Left lung (tissue), 10 donors: ENCODE results near the gene TOP1. TPM values are rescaled to one million over a fixed set of nuclear protein-coding genes. Genes with fewer than 3 reads are reported as not detected.

Source experiments
- ATAC-seq: fragments of 200-7000 bp; cut with Tn5 transposase; one replicate; pipeline ENCODE4 v1.9.1; 2020; ENCODE audit warnings: moderate library complexity
- DNase-seq, 4 donors: peaks; one replicate each; pipeline ENCODE4 v3.0.0-alpha.2; 2013 to 2020
- H3K27ac ChIP-seq, 2 donors: fragments of 200-600 bp; sonication (generic) in 1 of 2; one replicate each; pipeline versions ENCODE4 v1.5.0 to v1.8.0; 2020 to 2021
- H3K27me3 ChIP-seq, 2 donors: fragments of 200-600 bp; sonication (generic) in 1 of 2; one replicate each; pipeline versions ENCODE4 v1.5.0 to v1.8.0; 2020 to 2021
- H3K36me3 ChIP-seq, 2 donors: fragments of 200-600 bp; sonication (generic) in 1 of 2; one replicate each; pipeline versions ENCODE4 v1.5.0 to v1.8.0; 2020 to 2021
- H3K4me1 ChIP-seq, 2 donors: fragments of 200-600 bp; one replicate each; pipeline ENCODE4 v1.8.0; 2021
- H3K4me3 ChIP-seq, 2 donors: fragments of 200-600 bp; sonication (generic) in 1 of 2; one replicate each; pipeline versions ENCODE4 v1.5.0 to v1.8.0; 2020 to 2021; ENCODE audit warnings: mild to moderate bottlenecking in 1 of 2
- H3K9me3 ChIP-seq, 2 donors: fragments of 200-600 bp; sonication (generic) in 1 of 2; one replicate each; pipeline versions ENCODE4 v1.5.0 to v1.8.0; 2020 to 2021
- CTCF ChIP-seq, 2 donors: fragments of 200-600 bp; sonication (generic) in 1 of 2; IDR thresholded peaks; one replicate each; pipeline versions ENCODE4 v1.5.0 to v1.8.0; 2021; ENCODE audit warnings: antibody characterized with exemption in 2 of 2
- intact Hi-C, 2 donors: fragments of 100-400 bp; cut with DNase I; formaldehyde crosslinking; loops; one replicate each; pipeline versions ENCODE4 v1.11.2 to v1.14.2; 2022
- polyA plus RNA-seq, 6 donors: library from polyadenylated mRNA; unstranded; fragments of 120-200 nt; gene quantifications; one replicate each; pipeline ENCODE4 v1.2.1, GENCODE V29; 2013; ENCODE audit not compliant: insufficient read length in 6 of 6
- total RNA-seq, 2 donors: library from RNA; stranded (reverse); fragmentation: NEBNext Ultra II Directional; extraction: Animal tissue kit (Norgen Biotek cat#: 25700); gene quantifications; one replicate each; pipeline ENCODE4 v1.2.1, GENCODE V29; 2021
- donor health status: DM: no; HTN: yes; CAD: no.
- donor health status: DM: no; HTN: no; CAD: no.

The TOP1 gene
- total and polyA plus RNA-seq, 8 donors: 68.0 to 99.3 (median 95.5) TPM

GRCh38 chr20:41047279-41047974, 18.8 kb downstream of the TOP1 start:
- no peaks in the 10 kb centered on the region for H3K27me3 ChIP-seq
- no peaks in the 10 kb centered on the region for H3K36me3 ChIP-seq
- peak overlapping the region; percentile 33 to 71 for H3K27ac ChIP-seq
- no peaks in the 10 kb centered on the region for H3K9me3 ChIP-seq
- H3K4me1 ChIP-seq: peaks cover 61 to 84% of the 10 kb centered on the region in 2 donors
- no peak for DNase-seq
- intact Hi-C loops: no loop called here
- no peak for TF ChIP-seq CTCF (IDR thresholded peaks at IDR 0.05)
- H3K4me3 ChIP-seq: peak overlapping the region in 1 of 2 donors; percentile 13
- ATAC-seq: peak; percentile 34

GRCh38 chr20:41047975-41048305, 19.3 kb downstream of the TOP1 start:
- Histone ChIP-seq H3K27me3 (no peaks in the 10 kb centered on the region), H3K4me1 (peaks cover 66 to 84% of the 10 kb centered on the region in 2 donors), H3K36me3 (no peaks in the 10 kb centered on the region), H3K27ac (peak overlapping the region; percentile 33 to 71), H3K4me3 (peak overlapping the region in 1 of 2 donors; percentile 13), H3K9me3 (no peaks in the 10 kb centered on the region)
- ATAC-seq: peak; percentile 53
- no peak for TF ChIP-seq CTCF (IDR thresholded peaks at IDR 0.05)
- no peak for DNase-seq
- intact Hi-C loops: no loop called here

GRCh38 chr20:41048461-41049301, 20.1 kb downstream of the TOP1 start:
- H3K27ac ChIP-seq: peak overlapping the region; percentile 33 to 71
- peaks cover 73 to 84% of the 10 kb centered on the region in 2 donors for H3K4me1 ChIP-seq
- H3K4me3 ChIP-seq: peak overlapping the region in 1 of 2 donors; percentile 13
- intact Hi-C loops: no loop called here
- no peak for ATAC-seq
- TF ChIP-seq CTCF (IDR thresholded peaks at IDR 0.05): no peak
- no peaks in the 10 kb centered on the region for H3K36me3 ChIP-seq
- H3K27me3 ChIP-seq: no peaks in the 10 kb centered on the region
- no peak for DNase-seq
- H3K9me3 ChIP-seq: no peaks in the 10 kb centered on the region

GRCh38 chr20:41049451-41049850, 20.8 kb downstream of the TOP1 start:
- Histone ChIP-seq H3K9me3 (no peaks in the 10 kb centered on the region), H3K4me1 (peaks cover 76 to 92% of the 10 kb centered on the region in 2 donors), H3K27ac (peak overlapping the region in 1 of 2 donors; percentile 71), H3K4me3 (no peak overlapping the region), H3K27me3 (no peaks in the 10 kb centered on the region), H3K36me3 (no peaks in the 10 kb centered on the region)
- ATAC-seq: peak; percentile 12
- intact Hi-C loops: no loop called here
- DNase-seq: no peak
- no peak for TF ChIP-seq CTCF (IDR thresholded peaks at IDR 0.05)

GRCh38 chr20:41050361-41051008, 21.9 kb downstream of the TOP1 start:
- ATAC-seq (peak; percentile 34), DNase-seq (no peak)
- Histone ChIP-seq H3K27ac (peak overlapping the region; percentile 49 to 69), H3K9me3 (no peaks in the 10 kb centered on the region), H3K4me3 (no peak overlapping the region), H3K36me3 (no peaks in the 10 kb centered on the region), H3K4me1 (peaks cover 76 to 100% of the 10 kb centered on the region in 2 donors), H3K27me3 (no peaks in the 10 kb centered on the region)
- TF ChIP-seq CTCF (IDR thresholded peaks at IDR 0.05): no peak
- intact Hi-C loops: no loop called here
